ENCODE data around the gene ZNF579.
A peak's percentile ranks its signal among the peaks of the same experiment; 100 is the strongest.

Gene ZNF579

GRCh38 chr19:55601084-55601483, 20.4 kb upstream of the ZNF579 start:
- ChIA-PET POLR2A (ENCODE audit: low non-redundant PET) (no interaction called here), CTCF (interaction anchor here (0.6 kb wide), 1 partner anchor 44 kb away, joined by 3 read pairs; no protein-coding TSS in a partner anchor)
- H3K27ac ChIP-seq: peak overlapping the region; percentile 98
- no peak for DNase-seq (ENCODE audit: low spot score)
- TF ChIP-seq CTCF (conservative IDR thresholded peaks at IDR 0.05; ENCODE audit: low read depth): no peak

GRCh38 chr19:55600662-55601028, 20.0 kb upstream of the ZNF579 start:
- CTCF ChIA-PET: interaction anchor here (0.6 kb wide), 1 partner anchor 45 kb away, joined by 3 read pairs; no protein-coding TSS in a partner anchor
- H3K27ac ChIP-seq: peak overlapping the region; percentile 98

GRCh38 chr19:55599842-55600661, 19.4 kb upstream of the ZNF579 start, which contains the start of gene ZNF524:
Gene ZNF524 (plus strand): TSS chr19:55600288. CDS start chr19:55602113, 1,825 bp downstream.
- DNase-seq (ENCODE audit: low spot score): peak; percentile 71
- no peak for TF ChIP-seq CTCF (conservative IDR thresholded peaks at IDR 0.05; ENCODE audit: low read depth)
- POLR2A ChIA-PET (ENCODE audit: low non-redundant PET): interaction anchor here (0.8 to 0.9 kb wide), 2 partner anchors 19 to 53 kb away, joined by 4 to 6 read pairs; partner anchors contain the start of gene ZNF579
- CTCF ChIA-PET: interaction anchor here (0.5 kb wide), 1 partner anchor 31 kb away, joined by 3 read pairs; no protein-coding TSS in a partner anchor
- peak within 1 kb of the TSS; percentile 98 for H3K27ac ChIP-seq

More at GRCh38 chr19:55600662-55601028, 20.0 kb upstream of the ZNF579 start:
- POLR2A ChIA-PET (ENCODE audit: low non-redundant PET): no interaction called here
- TF ChIP-seq CTCF (conservative IDR thresholded peaks at IDR 0.05; ENCODE audit: low read depth): no peak
- DNase-seq (ENCODE audit: low spot score): no peak

- peak; percentile 90 for DNase-seq (ENCODE audit: low spot score)
- no peak for TF ChIP-seq CTCF (conservative IDR thresholded peaks at IDR 0.05; ENCODE audit: low read depth)
- H3K27ac ChIP-seq: peak within 1 kb of the TSS; percentile 98
- ChIA-PET CTCF (interaction anchor here (0.5 kb wide), 1 partner anchor 32 kb away, joined by 3 read pairs; no protein-coding TSS in a partner anchor), POLR2A (ENCODE audit: low non-redundant PET) (interaction anchor here (0.6 to 0.9 kb wide), 4 partner anchors 19 to 194 kb away, joined by 4 to 6 read pairs (median 4); partner anchors contain the start of genes ZNF579 and ZNF628)
These were observed 18.8 kb upstream of the ZNF579 start, which contains the start of gene FIZ1 for GRCh38 chr19:55599468-55599841. Gene FIZ1 (minus strand): TSS chr19:55599517. CDS start chr19:55597865, 1,652 bp downstream.

- TF ChIP-seq CTCF (conservative IDR thresholded peaks at IDR 0.05; ENCODE audit: low read depth): no peak
- CTCF ChIA-PET: interaction anchor here (0.5 to 0.6 kb wide), 2 partner anchors 44 to 66 kb away, joined by 3 to 4 read pairs; no protein-coding TSS in a partner anchor
- H3K27ac ChIP-seq: peak overlapping the region; percentile 98
- DNase-seq (ENCODE audit: low spot score): peak; percentile 89
- POLR2A ChIA-PET (ENCODE audit: low non-redundant PET): interaction anchor here (0.6 to 0.9 kb wide), 3 partner anchors 18 to 193 kb away, joined by 4 to 6 read pairs (median 4); partner anchors contain the start of genes ZNF579 and ZNF628
These were observed 18.2 kb upstream of the ZNF579 start for GRCh38 chr19:55598719-55599467.

- no peak for TF ChIP-seq CTCF (conservative IDR thresholded peaks at IDR 0.05; ENCODE audit: low read depth)
- ChIA-PET POLR2A (ENCODE audit: low non-redundant PET) (no interaction called here), CTCF (interaction anchor here (0.5 kb wide), 1 partner anchor 65 kb away, joined by 3 read pairs; no protein-coding TSS in a partner anchor)
- peak overlapping the region; percentile 21; the same call in 1 of the 2 replicates for H3K27ac ChIP-seq
- DNase-seq (ENCODE audit: low spot score): no peak
These were observed 17.4 kb upstream of the ZNF579 start for GRCh38 chr19:55598034-55598433.
